Fibroblast of lung (primary cell): ENCODE data around the gene TUBB3.

Source experiments
- EZH2 ChIP-seq: IDR thresholded peaks from 2 replicates; pipeline ENCODE4 v1.5.1; 2012; ENCODE audit warnings: low read length, control low read depth, mild to moderate bottlenecking; ENCODE audit errors: missing control alignments
- TF ChIP-seq, protein P1 (sequence below), 2 donors: IDR thresholded peaks in 1 of 2; conservative IDR thresholded peaks in 1 of 2; 1 replicate in 1 of 2; 2 replicates in 1 of 2; pipeline ENCODE4 v1.5.1; 2011 to 2012; ENCODE audit warnings: low read length in 2 of 2, control low read depth in 1 of 2, inconsistent platforms in 1 of 2, low read depth in 1 of 2, mild to moderate bottlenecking in 1 of 2

- TF ChIP-seq, protein P1, sequence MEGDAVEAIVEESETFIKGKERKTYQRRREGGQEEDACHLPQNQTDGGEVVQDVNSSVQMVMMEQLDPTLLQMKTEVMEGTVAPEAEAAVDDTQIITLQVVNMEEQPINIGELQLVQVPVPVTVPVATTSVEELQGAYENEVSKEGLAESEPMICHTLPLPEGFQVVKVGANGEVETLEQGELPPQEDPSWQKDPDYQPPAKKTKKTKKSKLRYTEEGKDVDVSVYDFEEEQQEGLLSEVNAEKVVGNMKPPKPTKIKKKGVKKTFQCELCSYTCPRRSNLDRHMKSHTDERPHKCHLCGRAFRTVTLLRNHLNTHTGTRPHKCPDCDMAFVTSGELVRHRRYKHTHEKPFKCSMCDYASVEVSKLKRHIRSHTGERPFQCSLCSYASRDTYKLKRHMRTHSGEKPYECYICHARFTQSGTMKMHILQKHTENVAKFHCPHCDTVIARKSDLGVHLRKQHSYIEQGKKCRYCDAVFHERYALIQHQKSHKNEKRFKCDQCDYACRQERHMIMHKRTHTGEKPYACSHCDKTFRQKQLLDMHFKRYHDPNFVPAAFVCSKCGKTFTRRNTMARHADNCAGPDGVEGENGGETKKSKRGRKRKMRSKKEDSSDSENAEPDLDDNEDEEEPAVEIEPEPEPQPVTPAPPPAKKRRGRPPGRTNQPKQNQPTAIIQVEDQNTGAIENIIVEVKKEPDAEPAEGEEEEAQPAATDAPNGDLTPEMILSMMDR (conservative IDR thresholded peaks at IDR 0.05 in 1 of 2, IDR thresholded peaks at IDR 0.05 in 1 of 2; ENCODE audit: low read depth in 1 of 2, low read length in 2 of 2), result no peak
- TF ChIP-seq EZH2, result no peak
Measured at GRCh38 chr16:89905511-89906139, 17.5 kb upstream of the TUBB3 start.
